ENCODE results near the gene MC4R.

DNA sequence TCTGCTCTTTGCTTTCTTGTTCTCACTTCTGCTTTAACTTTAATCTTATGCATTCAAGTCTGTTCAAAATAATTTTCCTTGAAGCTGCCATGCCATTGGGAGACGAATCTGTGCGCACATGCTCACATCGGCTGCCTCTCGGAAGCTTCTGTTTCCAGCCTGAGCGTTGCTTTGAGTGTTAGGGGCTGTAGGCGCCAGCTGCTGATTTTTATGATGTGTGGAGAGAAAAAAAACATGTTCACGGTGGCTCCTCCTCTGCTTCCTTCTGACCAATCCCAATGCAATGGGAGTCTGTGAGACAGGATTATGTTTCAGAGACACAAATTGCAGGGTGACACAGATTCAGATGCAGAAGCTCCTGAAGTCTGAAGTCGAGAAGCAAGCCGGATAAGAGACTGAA is at the start of gene MC4R:
- TF ChIP-seq, protein P1, sequence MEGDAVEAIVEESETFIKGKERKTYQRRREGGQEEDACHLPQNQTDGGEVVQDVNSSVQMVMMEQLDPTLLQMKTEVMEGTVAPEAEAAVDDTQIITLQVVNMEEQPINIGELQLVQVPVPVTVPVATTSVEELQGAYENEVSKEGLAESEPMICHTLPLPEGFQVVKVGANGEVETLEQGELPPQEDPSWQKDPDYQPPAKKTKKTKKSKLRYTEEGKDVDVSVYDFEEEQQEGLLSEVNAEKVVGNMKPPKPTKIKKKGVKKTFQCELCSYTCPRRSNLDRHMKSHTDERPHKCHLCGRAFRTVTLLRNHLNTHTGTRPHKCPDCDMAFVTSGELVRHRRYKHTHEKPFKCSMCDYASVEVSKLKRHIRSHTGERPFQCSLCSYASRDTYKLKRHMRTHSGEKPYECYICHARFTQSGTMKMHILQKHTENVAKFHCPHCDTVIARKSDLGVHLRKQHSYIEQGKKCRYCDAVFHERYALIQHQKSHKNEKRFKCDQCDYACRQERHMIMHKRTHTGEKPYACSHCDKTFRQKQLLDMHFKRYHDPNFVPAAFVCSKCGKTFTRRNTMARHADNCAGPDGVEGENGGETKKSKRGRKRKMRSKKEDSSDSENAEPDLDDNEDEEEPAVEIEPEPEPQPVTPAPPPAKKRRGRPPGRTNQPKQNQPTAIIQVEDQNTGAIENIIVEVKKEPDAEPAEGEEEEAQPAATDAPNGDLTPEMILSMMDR (IDR thresholded peaks at IDR 0.05; ENCODE audit: borderline replicate concordance, extremely low read depth, low read length, poor library complexity, severe bottlenecking), result no peak
- TF ChIP-seq EZH2 (IDR thresholded peaks at IDR 0.05; ENCODE audit: borderline replicate concordance, low read depth, low read length, severe bottlenecking), result no peak
